CD4-positive, alpha-beta T cell (primary cell): ENCODE data around the gene CA7. TPM values are rescaled to one million over a fixed set of nuclear protein-coding genes. Genes with fewer than 3 reads are reported as not detected.

Experiments used
- ATAC-seq: fragments of 200-7000 bp; cut with Tn5 transposase; one replicate; pipeline ENCODE4 v1.10.0; 2022; ENCODE audit warnings: mild to moderate bottlenecking; ENCODE audit not compliant: poor library complexity
- CTCF ChIA-PET: fragments of 350-600 bp; sonication (Branson Sonifier 250); formaldehyde crosslinking; loops from one replicate; lab custom pipeline; 2021; ENCODE audit warnings: antibody characterized with exemption, inconsistent platforms; lab: Charles Lee
- POLR2A ChIA-PET: fragments of 350-600 bp; sonication (Branson Sonifier 250); formaldehyde crosslinking; loops from one replicate; lab custom pipeline; 2021; ENCODE audit warnings: antibody characterized with exemption, inconsistent platforms; lab: Charles Lee
- DNase-seq, 14 experiments: peaks; one replicate each; pipeline ENCODE4 v3.0.0-alpha.2; 2013 to 2020; ENCODE audit warnings: mixed read lengths in 2 of 14
- H3K27ac ChIP-seq, 2 donors: one replicate each; pipeline versions ENCODE4 v1.5.1 to v1.7.0; 2013; ENCODE audit warnings: low read length in 2 of 2, low read depth in 1 of 2, mild to moderate bottlenecking in 1 of 2
- H3K27me3 ChIP-seq, 2 experiments: 1 replicate in 1 of 2; 2 replicates in 1 of 2; pipeline versions ENCODE4 v1.6.1 to v1.7.0; 2013; ENCODE audit warnings: low read length in 2 of 2, control low read depth in 1 of 2, mild to moderate bottlenecking in 1 of 2, moderate library complexity in 1 of 2; ENCODE audit not compliant: insufficient read depth in 2 of 2, control insufficient read depth in 1 of 2
- H3K36me3 ChIP-seq: one replicate; pipeline ENCODE4 v1.6.1; 2013; ENCODE audit warnings: low read length, control low read depth; ENCODE audit not compliant: insufficient read depth
- H3K4me1 ChIP-seq: one replicate; pipeline ENCODE4 v1.6.1; 2013; ENCODE audit warnings: low read length, control low read depth; ENCODE audit not compliant: insufficient read depth
- H3K4me3 ChIP-seq: one replicate; pipeline ENCODE4 v1.5.1; 2013; ENCODE audit warnings: mild to moderate bottlenecking, low read length, moderate library complexity
- H3K9me3 ChIP-seq, 2 experiments: 1 replicate in 1 of 2; 2 replicates in 1 of 2; pipeline versions ENCODE4 v1.6.1 to v1.7.0; 2013; ENCODE audit warnings: low read length in 2 of 2, mild to moderate bottlenecking in 2 of 2, control low read depth in 1 of 2, moderate library complexity in 1 of 2; ENCODE audit not compliant: control insufficient read depth in 1 of 2, insufficient read depth in 1 of 2
- H3K27ac Mint-ChIP-seq: one replicate; pipeline ENCODE4 v1.8.0; 2020; ENCODE audit warnings: mixed read lengths
- H3K27me3 Mint-ChIP-seq: one replicate; pipeline ENCODE4 v1.8.0; 2021; ENCODE audit warnings: mixed read lengths
- H3K36me3 Mint-ChIP-seq: one replicate; pipeline ENCODE4 v1.8.0; 2021; ENCODE audit warnings: low read depth, mixed read lengths
- H3K4me1 Mint-ChIP-seq: one replicate; pipeline ENCODE4 v1.8.0; 2021; ENCODE audit warnings: low read depth, mixed read lengths
- H3K4me3 Mint-ChIP-seq: one replicate; pipeline ENCODE4 v1.8.0; 2020; ENCODE audit warnings: mild to moderate bottlenecking, mixed read lengths
- H3K9me3 Mint-ChIP-seq: one replicate; pipeline ENCODE4 v1.8.0; 2020; ENCODE audit warnings: mixed read lengths
- CTCF ChIP-seq: fragments of 200-600 bp; IDR thresholded peaks from one replicate; pipeline ENCODE4 v1.8.0; 2022; ENCODE audit warnings: antibody characterized with exemption, mild to moderate bottlenecking
- intact Hi-C, 2 experiments: fragments of 100-400 bp; cut with DNase I in 1 of 2; cut with micrococcal nuclease in 1 of 2; formaldehyde crosslinking; loops; one replicate each; pipeline versions ENCODE4 v1.15.1 to v1.9.0; 2023 to 2025; cut with DNase I, micrococcal nuclease
- total RNA-seq, 174 experiments: library from RNA in 2 of 174; stranded (reverse) in 2 of 174; gene quantifications; one replicate each; pipeline ENCODE4 v1.2.3 and lab custom pipeline; 2021 to 2026

CA7 gene
- total RNA-seq, 2 experiments from 2014 or later: not detected

GRCh38 chr16:66871840-66872239, 27.6 kb downstream of the CA7 start:
- Mint-ChIP-seq H3K27ac (no peak overlapping the region), H3K9me3 (no peaks in the 10 kb centered on the region), H3K4me1 (peaks cover 19% of the 10 kb centered on the region), H3K4me3 (no peak overlapping the region), H3K27me3 (no peaks in the 10 kb centered on the region), H3K36me3 (no peaks in the 10 kb centered on the region)
- no peak for TF ChIP-seq CTCF
- H3K27me3 ChIP-seq: no peaks in the 10 kb centered on the region
- H3K9me3 ChIP-seq: no peaks in the 10 kb centered on the region
- H3K27ac ChIP-seq: no peak overlapping the region
- peaks cover 32% of the 10 kb centered on the region for H3K4me1 ChIP-seq
- intact Hi-C loops: loop anchor here in 1 of 2 experiments (2.0 to 5.0 kb wide), 2 partner anchors 310 to 465 kb away; no protein-coding TSS in a partner anchor
- POLR2A ChIA-PET: interaction anchor here (0.6 to 0.7 kb wide), 2 partner anchors 44 to 313 kb away, joined by 3 read pairs; no protein-coding TSS in a partner anchor
- CTCF ChIA-PET: interaction anchor here (1.7 to 3.7 kb wide), 2 partner anchors 11 to 41 kb away, joined by 5 to 39 read pairs; partner anchors contain the start of gene NAE1
- H3K36me3 ChIP-seq: no peaks in the 10 kb centered on the region
- no peak for ATAC-seq
- no peak for DNase-seq
- no peak overlapping the region for H3K4me3 ChIP-seq

- Histone ChIP-seq H3K27me3 (no peaks in the 10 kb centered on the region), H3K4me1 (peaks cover 31% of the 10 kb centered on the region), H3K36me3 (no peaks in the 10 kb centered on the region), H3K4me3 (peak overlapping the region; percentile 57), H3K27ac (no peak overlapping the region), H3K9me3 (no peaks in the 10 kb centered on the region)
- ChIA-PET POLR2A (interaction anchor here (0.7 to 2.2 kb wide), 4 partner anchors 11 to 379 kb away, joined by 3 to 20 read pairs (median 4); partner anchors contain the start of gene NAE1), CTCF (interaction anchor here (0.6 to 3.7 kb wide), 12 partner anchors 9 to 131 kb away, joined by 3 to 39 read pairs (median 4); partner anchors contain the start of genes NAE1 and RRAD)
- Mint-ChIP-seq H3K27ac (peak overlapping the region; percentile 32), H3K4me3 (peak overlapping the region; percentile 75), H3K27me3 (no peaks in the 10 kb centered on the region), H3K4me1 (peaks cover 19% of the 10 kb centered on the region), H3K9me3 (no peaks in the 10 kb centered on the region), H3K36me3 (no peaks in the 10 kb centered on the region)
- DNase-seq (no peak), ATAC-seq (no peak)
- intact Hi-C loops: loop anchor here in 1 of 2 experiments (5.0 kb wide), 1 partner anchor 310 kb away; no protein-coding TSS in a partner anchor
- no peak for TF ChIP-seq CTCF
Observed at GRCh38 chr16:66872559-66872942, 28.3 kb downstream of the CA7 start.

- peaks cover 26% of the 10 kb centered on the region for H3K4me1 ChIP-seq
- H3K9me3 ChIP-seq: no peaks in the 10 kb centered on the region
- Mint-ChIP-seq H3K4me3 (peak overlapping the region; percentile 75), H3K36me3 (no peaks in the 10 kb centered on the region), H3K9me3 (no peaks in the 10 kb centered on the region), H3K27me3 (no peaks in the 10 kb centered on the region), H3K27ac (peak overlapping the region; percentile 32), H3K4me1 (peaks cover 21% of the 10 kb centered on the region)
- H3K27ac ChIP-seq: peak overlapping the region in 1 of 2 donors; percentile 24
- POLR2A ChIA-PET: interaction anchor here (0.7 to 2.2 kb wide), 4 partner anchors 11 to 378 kb away, joined by 3 to 20 read pairs (median 4); partner anchors contain the start of gene NAE1
- H3K36me3 ChIP-seq: no peaks in the 10 kb centered on the region
- no peaks in the 10 kb centered on the region for H3K27me3 ChIP-seq
- H3K4me3 ChIP-seq: peak overlapping the region; percentile 57
- intact Hi-C loops: loop anchor here in 1 of 2 experiments (5.0 kb wide), 1 partner anchor 311 kb away; no protein-coding TSS in a partner anchor
- peak; percentile 75 to 94 (median 82) for DNase-seq
- CTCF ChIA-PET: interaction anchor here (0.6 to 3.7 kb wide), 13 partner anchors 8 to 132 kb away, joined by 3 to 39 read pairs (median 5); partner anchors contain the start of genes NAE1 and RRAD
- TF ChIP-seq CTCF: peak; percentile 92
- ATAC-seq: peak; percentile 90
Observed at GRCh38 chr16:66872943-66873684, 28.9 kb downstream of the CA7 start.
